Measurements from ENCODE around the gene UBTD2.

UBTD2 gene

DNA sequence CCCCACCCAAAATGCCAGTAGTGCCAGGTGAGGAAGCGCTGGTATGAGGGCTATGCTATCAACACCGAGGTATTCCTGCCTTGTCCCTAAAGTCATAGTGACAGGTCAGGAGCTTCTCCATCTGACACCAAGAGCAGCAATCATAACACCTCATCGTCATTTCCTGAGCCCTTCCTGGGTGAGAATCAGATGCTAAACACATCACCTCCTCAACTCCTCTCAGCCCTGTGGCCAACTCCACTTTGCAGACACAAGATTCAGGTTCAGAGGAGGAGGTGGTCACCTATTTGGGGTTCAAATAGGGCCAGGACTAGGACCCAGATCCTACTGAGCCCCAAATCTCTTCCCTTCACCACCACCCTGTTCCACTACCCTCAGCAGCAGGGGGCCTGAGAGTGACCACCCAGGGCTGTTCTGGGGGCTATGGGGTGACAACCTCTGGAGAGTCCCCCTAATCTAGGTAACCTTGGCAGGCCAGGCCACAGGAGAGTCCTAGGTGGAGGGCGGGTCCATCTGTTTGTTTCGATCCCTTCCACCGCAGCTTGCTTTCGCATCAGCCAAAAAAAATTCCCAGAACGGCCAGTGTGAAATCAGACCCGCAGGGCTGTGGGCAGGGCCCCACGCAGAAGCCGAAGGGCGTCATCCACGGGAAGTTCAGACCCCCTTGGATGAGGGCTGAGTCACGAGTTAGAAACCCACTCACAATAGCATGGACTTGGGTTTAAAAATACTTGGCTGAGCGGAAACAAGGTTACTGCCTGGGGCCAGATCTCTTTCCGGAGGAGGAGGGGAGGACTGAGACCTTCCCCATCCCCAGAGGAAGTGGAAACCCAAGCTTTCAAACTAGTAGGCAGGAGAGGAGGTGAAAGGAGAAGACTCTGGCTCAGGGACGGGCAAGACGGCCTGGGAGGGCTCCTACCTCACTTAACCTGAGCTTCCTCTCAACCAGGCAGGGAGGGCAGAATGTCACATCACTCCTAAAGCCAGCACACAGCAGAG lies 104.3 kb downstream of the UBTD2 start:
- H3K27ac ChIP-seq, result no peak overlapping the region
- TF ChIP-seq, protein P1, sequence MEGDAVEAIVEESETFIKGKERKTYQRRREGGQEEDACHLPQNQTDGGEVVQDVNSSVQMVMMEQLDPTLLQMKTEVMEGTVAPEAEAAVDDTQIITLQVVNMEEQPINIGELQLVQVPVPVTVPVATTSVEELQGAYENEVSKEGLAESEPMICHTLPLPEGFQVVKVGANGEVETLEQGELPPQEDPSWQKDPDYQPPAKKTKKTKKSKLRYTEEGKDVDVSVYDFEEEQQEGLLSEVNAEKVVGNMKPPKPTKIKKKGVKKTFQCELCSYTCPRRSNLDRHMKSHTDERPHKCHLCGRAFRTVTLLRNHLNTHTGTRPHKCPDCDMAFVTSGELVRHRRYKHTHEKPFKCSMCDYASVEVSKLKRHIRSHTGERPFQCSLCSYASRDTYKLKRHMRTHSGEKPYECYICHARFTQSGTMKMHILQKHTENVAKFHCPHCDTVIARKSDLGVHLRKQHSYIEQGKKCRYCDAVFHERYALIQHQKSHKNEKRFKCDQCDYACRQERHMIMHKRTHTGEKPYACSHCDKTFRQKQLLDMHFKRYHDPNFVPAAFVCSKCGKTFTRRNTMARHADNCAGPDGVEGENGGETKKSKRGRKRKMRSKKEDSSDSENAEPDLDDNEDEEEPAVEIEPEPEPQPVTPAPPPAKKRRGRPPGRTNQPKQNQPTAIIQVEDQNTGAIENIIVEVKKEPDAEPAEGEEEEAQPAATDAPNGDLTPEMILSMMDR (conservative IDR thresholded peaks at IDR 0.05), result no peak

GRCh38 chr5:172178301-172178987 lies 105.1 kb downstream of the UBTD2 start:
- TF ChIP-seq, protein P1 (conservative IDR thresholded peaks at IDR 0.05), result no peak
- H3K27ac ChIP-seq, result no peak overlapping the region

DNA sequence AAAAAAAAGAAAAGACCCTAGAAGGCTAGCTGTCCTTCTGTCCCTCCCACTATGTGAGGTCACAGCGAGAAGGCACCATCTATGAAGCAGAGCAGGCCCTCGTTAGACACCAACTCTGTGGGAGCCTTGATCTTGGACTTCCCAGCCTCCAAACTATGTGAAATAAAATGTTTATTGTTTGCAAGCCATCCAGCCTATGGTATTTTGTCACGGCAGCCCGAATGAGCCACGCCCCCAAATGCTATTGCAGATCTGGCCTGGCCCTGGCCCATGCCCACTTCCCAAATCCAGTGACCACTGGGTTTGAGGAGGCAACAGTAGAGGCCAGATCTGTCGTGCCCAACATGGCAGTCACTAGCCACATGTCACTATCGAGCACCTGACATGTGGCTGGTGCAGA lies 106.4 kb downstream of the UBTD2 start:
- no peak overlapping the region for H3K27ac ChIP-seq

GRCh38 chr5:172175263-172175719 lies 108.3 kb downstream of the UBTD2 start:
- TF ChIP-seq, protein P1 (conservative IDR thresholded peaks at IDR 0.05), result no peak
- no peak overlapping the region for H3K27ac ChIP-seq

More for the DNA sequence above, 106.4 kb downstream of the UBTD2 start:
- TF ChIP-seq, protein P1 (conservative IDR thresholded peaks at IDR 0.05), result no peak

DNA sequence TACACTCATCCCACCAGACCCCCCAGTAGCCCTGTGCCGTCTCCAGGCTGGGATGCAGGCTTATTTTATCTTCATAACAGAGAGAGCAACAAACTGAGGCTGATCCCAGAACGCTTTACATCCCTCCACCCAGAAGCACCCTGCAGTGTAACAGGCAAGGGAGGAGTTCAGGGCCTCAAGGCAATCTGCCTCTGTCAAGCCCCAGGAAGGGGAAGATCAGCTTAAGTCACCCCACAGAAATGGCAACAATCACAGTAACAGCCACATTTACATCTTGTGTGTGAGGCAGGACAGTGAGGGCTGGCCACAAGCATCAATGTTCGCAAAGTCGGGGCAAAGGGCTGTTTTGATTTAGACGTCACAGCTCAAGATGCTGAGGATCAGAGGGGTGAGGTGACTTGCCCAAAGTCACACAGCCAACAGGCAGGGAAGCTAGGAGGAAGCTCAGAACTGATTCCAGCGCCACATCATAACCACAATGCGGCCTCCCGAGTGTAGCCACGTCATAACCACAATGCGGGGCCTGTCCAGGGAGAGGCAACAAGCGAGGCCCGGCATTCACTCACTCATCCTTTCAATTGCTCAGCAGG lies 109.9 kb downstream of the UBTD2 start:
- H3K27ac ChIP-seq, result no peak overlapping the region

DNA sequence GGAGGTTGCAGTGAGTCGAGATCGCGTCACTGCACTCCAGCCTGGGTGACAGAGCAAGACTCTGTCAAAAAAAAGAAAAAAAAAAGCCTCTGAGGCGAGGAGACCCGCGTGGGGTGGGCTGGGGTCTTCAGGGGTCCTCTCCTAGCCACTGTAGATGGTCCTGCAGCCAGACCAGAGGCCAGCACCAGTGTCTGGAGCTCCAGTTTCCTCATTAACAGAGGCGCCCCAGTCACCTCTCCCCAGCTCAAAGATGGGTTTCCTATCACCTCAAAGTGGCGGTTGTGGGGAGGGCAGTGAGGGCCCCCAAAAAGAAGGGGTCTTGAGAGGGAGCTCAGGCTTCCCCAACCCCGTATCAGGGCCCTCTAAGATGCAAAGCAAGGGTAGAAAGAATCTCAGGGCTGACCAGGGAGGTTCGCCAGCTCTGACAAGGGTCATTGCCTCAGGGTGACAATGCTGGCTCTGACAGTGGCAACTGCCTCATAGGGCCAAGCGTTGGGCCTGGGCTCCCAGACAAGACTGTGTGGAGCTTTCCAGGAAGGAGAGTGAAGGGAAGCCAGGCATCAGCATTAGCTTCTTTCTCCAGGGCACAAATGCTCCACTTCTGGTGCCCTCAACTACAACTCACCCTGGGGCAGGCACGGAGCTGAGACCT lies 110.5 kb downstream of the UBTD2 start:
- TF ChIP-seq, protein P1 (conservative IDR thresholded peaks at IDR 0.05), result no peak
- H3K27ac ChIP-seq, result no peak overlapping the region

More for the DNA sequence above, 109.9 kb downstream of the UBTD2 start:
- TF ChIP-seq, protein P1 (conservative IDR thresholded peaks at IDR 0.05), result no peak

Measured in VCaP (cell line).